HG02623 (cell line): ENCODE measurements around the gene TTC34.

Experiments used
- ATAC-seq: cut with Tn5 transposase; IDR thresholded peaks from one replicate; pipeline ENCODE4 v1.9.1; 2021; ENCODE audit warnings: moderate library complexity; ENCODE audit not compliant: unreplicated experiment

TTC34 gene

GRCh38 chr1:2643414-2644077 is 157.9 kb downstream of the TTC34 start:
- ATAC-seq: no peak

- ATAC-seq: peak; percentile 63
Measured at GRCh38 chr1:2642560-2643413, 158.7 kb downstream of the TTC34 start.

- no peak for ATAC-seq
Measured at GRCh38 chr1:2642131-2642559, 159.3 kb downstream of the TTC34 start.

- no peak for ATAC-seq
Measured at GRCh38 chr1:2641381-2642130, 159.9 kb downstream of the TTC34 start.

GRCh38 chr1:2640626-2641025 is 160.9 kb downstream of the TTC34 start:
- no peak for ATAC-seq

GRCh38 chr1:2639607-2640521 is 161.6 kb downstream of the TTC34 start:
- ATAC-seq: no peak

GRCh38 chr1:2639203-2639602 is 162.3 kb downstream of the TTC34 start:
- ATAC-seq: no peak

GRCh38 chr1:2638466-2639115 is 162.9 kb downstream of the TTC34 start:
- no peak for ATAC-seq

- no peak for ATAC-seq
Measured at GRCh38 chr1:2637442-2638145, 163.9 kb downstream of the TTC34 start.

- no peak for ATAC-seq
Measured at GRCh38 chr1:2636733-2637132, 164.8 kb downstream of the TTC34 start.

- no peak for ATAC-seq
Measured at GRCh38 chr1:2635361-2636010, 166.0 kb downstream of the TTC34 start.

GRCh38 chr1:2633936-2634491 is 167.5 kb downstream of the TTC34 start:
- no peak for ATAC-seq

GRCh38 chr1:2633366-2633935 is 168.0 kb downstream of the TTC34 start:
- ATAC-seq: no peak

- no peak for ATAC-seq
Measured at GRCh38 chr1:2632561-2633361, 168.7 kb downstream of the TTC34 start, which contains the start of gene MMEL1. MMEL1 (minus strand) TSS chr1:2633016; CDS start chr1:2629484, 3,532 bp downstream.

- no peak for ATAC-seq
Measured at GRCh38 chr1:2632051-2632430, 169.5 kb downstream of the TTC34 start.

- ATAC-seq: no peak
Measured at GRCh38 chr1:2631136-2632050, 170.1 kb downstream of the TTC34 start.
